GM10847 (cell line): Measurements from ENCODE around the gene KAZN.

Experiments
- POLR2A ChIP-seq: IDR thresholded peaks from 2 replicates; pipeline ENCODE4 v1.6.1; 2011; ENCODE audit not compliant: insufficient read length; ENCODE audit errors: extremely low read depth

KAZN gene

GRCh38 chr1:14667651-14667984, 69.1 kb downstream of the KAZN start:
- TF ChIP-seq POLR2A, result no peak

- no peak for TF ChIP-seq POLR2A
These were observed 70.1 kb downstream of the KAZN start for GRCh38 chr1:14668538-14668937.

- no peak for TF ChIP-seq POLR2A
These were observed 73.5 kb downstream of the KAZN start for GRCh38 chr1:14672005-14672404.

- no peak for TF ChIP-seq POLR2A
These were observed 75.5 kb downstream of the KAZN start for GRCh38 chr1:14674030-14674429.

- no peak for TF ChIP-seq POLR2A
These were observed 77.9 kb downstream of the KAZN start for GRCh38 chr1:14676400-14676799.

GRCh38 chr1:14677292-14677971, 78.9 kb downstream of the KAZN start:
- TF ChIP-seq POLR2A, result no peak

GRCh38 chr1:14678011-14678638, 79.6 kb downstream of the KAZN start:
- TF ChIP-seq POLR2A, result no peak

- TF ChIP-seq POLR2A, result no peak
These were observed 80.7 kb downstream of the KAZN start for GRCh38 chr1:14679027-14679688.

GRCh38 chr1:14681182-14681581, 82.7 kb downstream of the KAZN start:
- TF ChIP-seq POLR2A, result no peak

- TF ChIP-seq POLR2A, result no peak
These were observed 84.6 kb downstream of the KAZN start for GRCh38 chr1:14682941-14683621.

- TF ChIP-seq POLR2A, result no peak
These were observed 86.6 kb downstream of the KAZN start for GRCh38 chr1:14685078-14685477.

- no peak for TF ChIP-seq POLR2A
These were observed 88.2 kb downstream of the KAZN start for GRCh38 chr1:14686701-14687100.

- no peak for TF ChIP-seq POLR2A
These were observed 88.7 kb downstream of the KAZN start for GRCh38 chr1:14687147-14687546.

GRCh38 chr1:14689996-14690615, 91.6 kb downstream of the KAZN start:
- TF ChIP-seq POLR2A, result no peak

GRCh38 chr1:14693949-14694348, 95.5 kb downstream of the KAZN start:
- TF ChIP-seq POLR2A, result no peak
